Measurements from ENCODE around the gene TLE7.

DNA sequence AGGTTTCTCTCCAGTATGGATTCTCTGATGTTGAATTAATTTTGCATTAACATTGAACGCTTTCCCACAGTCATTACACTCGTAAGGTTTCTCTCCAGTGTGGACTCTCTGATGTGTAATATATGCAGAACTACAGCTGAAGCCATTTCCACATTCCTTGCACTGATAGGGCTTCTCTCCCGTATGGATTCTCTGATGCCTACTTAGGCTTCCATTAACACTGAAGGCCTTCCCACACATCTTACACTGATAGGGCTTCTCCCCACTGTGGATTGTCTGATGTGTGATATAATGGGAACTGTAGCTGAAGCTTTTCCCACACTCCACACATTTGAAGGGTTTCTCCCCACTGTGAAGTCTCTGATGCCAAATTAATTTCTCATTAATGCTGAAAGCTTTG, 7.2 kb upstream of the TLE7 start:
- no peak for TF ChIP-seq GATA2 (IDR thresholded peaks at IDR 0.05; ENCODE audit: low read depth, low read length)
- TF ChIP-seq GATA3 (IDR thresholded peaks at IDR 0.05; ENCODE audit: low read depth, low read length): no peak
